HepG2 (cell line): ENCODE measurements around the gene LHFPL2. TPM values are rescaled to one million over a fixed set of nuclear protein-coding genes. Genes with fewer than 3 reads are reported as not detected.
A peak's percentile ranks its signal among the peaks of the same experiment; 100 is the strongest.

Experiments
- CENPT ChIP-seq: sonication (generic); formaldehyde crosslinking; IDR thresholded peaks from 2 replicates; pipeline ENCODE4 v1.8.0; 2022; ENCODE audit warnings: low read depth, mild to moderate bottlenecking, moderate library complexity, missing genetic modification reagents
- HDAC1 ChIP-seq: sonication (generic); formaldehyde crosslinking; IDR thresholded peaks from 2 replicates; pipeline ENCODE4 v1.5.1; 2020; ENCODE audit warnings: mild to moderate bottlenecking, missing genetic modification reagents
- MED1 ChIP-seq: sonication (generic); formaldehyde crosslinking; IDR thresholded peaks from 2 replicates; pipeline ENCODE4 v1.4.0; 2020; ENCODE audit warnings: missing genetic modification reagents
- MYNN ChIP-seq: sonication (generic); formaldehyde crosslinking; IDR thresholded peaks from 2 replicates; pipeline ENCODE4 v1.4.0; 2020; ENCODE audit warnings: mild to moderate bottlenecking, low read depth, missing genetic modification reagents
- NR2F2 ChIP-seq: IDR thresholded peaks from 2 replicates; pipeline ENCODE4 v1.6.1; 2012; ENCODE audit warnings: low read depth, inconsistent platforms, borderline replicate concordance
- RARA ChIP-seq: IDR thresholded peaks from 2 replicates; pipeline ENCODE4 v1.6.1; 2016; ENCODE audit warnings: missing genetic modification reagents, missing compliant biosample characterization
- ZFY ChIP-seq: sonication (generic); formaldehyde crosslinking; IDR thresholded peaks from 2 replicates; pipeline ENCODE4 v1.4.0; 2020; ENCODE audit warnings: missing genetic modification reagents
- ZNF629 ChIP-seq: sonication (generic); formaldehyde crosslinking; conservative IDR thresholded peaks from 2 replicates; pipeline ENCODE4 v1.5.0; 2020; ENCODE audit warnings: missing genetic modification reagents
- polyA plus RNA-seq, 8 experiments: library from polyadenylated mRNA; depleted of rRNA in 3 of 8; stranded (reverse) in 7 of 8; unstranded in 1 of 8; fragments of >200 nt; fragmentation: Illumina TruSeq in 4 of 8; extraction: Trizol in 4 of 8; gene quantifications; 2 replicates each; pipeline versions ENCODE4 v1.2.1 to v1.2.3, GENCODE V29; 2011 to 2016; ENCODE audit warnings: low read depth in 4 of 8, missing spikeins in 1 of 8, mixed read lengths in 1 of 8; ENCODE audit not compliant: insufficient read depth in 1 of 8
- total RNA-seq, 5 experiments: library from RNA; depleted of rRNA; stranded (reverse); fragments of >200 nt; fragmentation: Illumina TruSeq; extraction: Trizol; gene quantifications; 2 replicates each; pipeline ENCODE4 v1.2.3, GENCODE V29; 2016; ENCODE audit warnings: low read depth in 1 of 5
- TF ChIP-seq, protein P1 (sequence below): sonication (generic); formaldehyde crosslinking; IDR thresholded peaks from 2 replicates; pipeline ENCODE4 v1.5.1; 2020; ENCODE audit warnings: mild to moderate bottlenecking, missing genetic modification reagents
- TF ChIP-seq, protein P2 (sequence below): sonication (generic); formaldehyde crosslinking; IDR thresholded peaks from 2 replicates; pipeline ENCODE4 v1.8.0; 2022; ENCODE audit warnings: mild to moderate bottlenecking, missing genetic modification reagents
- TF ChIP-seq, protein P3 (sequence below): sonication (generic); formaldehyde crosslinking; IDR thresholded peaks from 2 replicates; pipeline ENCODE4 v1.4.0; 2020; ENCODE audit warnings: mild to moderate bottlenecking, missing genetic modification reagents
- TF ChIP-seq, protein P4 (sequence below): sonication (generic); formaldehyde crosslinking; IDR thresholded peaks from 2 replicates; pipeline ENCODE4 v1.9.0; 2021; ENCODE audit warnings: missing genetic modification reagents, borderline replicate concordance
- TF ChIP-seq, protein P5 (sequence below): sonication (generic); formaldehyde crosslinking; IDR thresholded peaks from 2 replicates; pipeline ENCODE4 v1.4.0; 2020; ENCODE audit warnings: missing genetic modification reagents, borderline replicate concordance
- TF ChIP-seq, protein P6 (sequence below): sonication (generic); formaldehyde crosslinking; conservative IDR thresholded peaks from 2 replicates; pipeline ENCODE4 v1.4.0; 2020; ENCODE audit warnings: mild to moderate bottlenecking, missing genetic modification reagents, moderate library complexity

Gene LHFPL2
- total and polyA plus RNA-seq, 2 of the 13 experiments (the other 11 are each of a cell fraction or from before 2014, with no cell fraction given), result 6.0 to 20.0 TPM

DNA sequence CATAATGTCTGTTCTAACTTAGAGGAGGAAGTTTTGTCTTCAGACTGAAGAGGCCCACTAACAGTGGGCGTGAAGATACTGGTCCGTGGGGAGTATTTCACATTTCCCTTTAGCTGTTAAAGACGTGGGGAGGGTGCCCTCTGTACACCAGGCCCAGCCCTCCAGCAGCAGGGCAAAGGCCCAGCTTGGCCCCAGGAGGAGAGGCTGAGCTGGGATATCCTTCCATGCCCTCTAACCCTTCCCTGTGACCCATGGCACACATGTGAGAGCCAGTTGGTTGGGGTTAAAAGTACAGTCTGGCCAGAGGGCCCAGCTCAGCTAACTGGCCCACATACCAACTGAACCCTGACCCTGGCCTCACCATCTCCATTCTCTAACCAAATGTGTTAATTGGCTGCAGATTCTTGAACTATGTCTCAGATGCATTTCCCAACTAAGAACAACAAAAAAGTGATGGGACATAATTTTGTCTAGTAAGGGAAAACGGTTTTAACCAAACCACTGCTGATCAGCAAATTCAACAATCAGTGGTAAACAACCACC is 74.4 kb downstream of the LHFPL2 start (continued):
- TF ChIP-seq, protein P1, sequence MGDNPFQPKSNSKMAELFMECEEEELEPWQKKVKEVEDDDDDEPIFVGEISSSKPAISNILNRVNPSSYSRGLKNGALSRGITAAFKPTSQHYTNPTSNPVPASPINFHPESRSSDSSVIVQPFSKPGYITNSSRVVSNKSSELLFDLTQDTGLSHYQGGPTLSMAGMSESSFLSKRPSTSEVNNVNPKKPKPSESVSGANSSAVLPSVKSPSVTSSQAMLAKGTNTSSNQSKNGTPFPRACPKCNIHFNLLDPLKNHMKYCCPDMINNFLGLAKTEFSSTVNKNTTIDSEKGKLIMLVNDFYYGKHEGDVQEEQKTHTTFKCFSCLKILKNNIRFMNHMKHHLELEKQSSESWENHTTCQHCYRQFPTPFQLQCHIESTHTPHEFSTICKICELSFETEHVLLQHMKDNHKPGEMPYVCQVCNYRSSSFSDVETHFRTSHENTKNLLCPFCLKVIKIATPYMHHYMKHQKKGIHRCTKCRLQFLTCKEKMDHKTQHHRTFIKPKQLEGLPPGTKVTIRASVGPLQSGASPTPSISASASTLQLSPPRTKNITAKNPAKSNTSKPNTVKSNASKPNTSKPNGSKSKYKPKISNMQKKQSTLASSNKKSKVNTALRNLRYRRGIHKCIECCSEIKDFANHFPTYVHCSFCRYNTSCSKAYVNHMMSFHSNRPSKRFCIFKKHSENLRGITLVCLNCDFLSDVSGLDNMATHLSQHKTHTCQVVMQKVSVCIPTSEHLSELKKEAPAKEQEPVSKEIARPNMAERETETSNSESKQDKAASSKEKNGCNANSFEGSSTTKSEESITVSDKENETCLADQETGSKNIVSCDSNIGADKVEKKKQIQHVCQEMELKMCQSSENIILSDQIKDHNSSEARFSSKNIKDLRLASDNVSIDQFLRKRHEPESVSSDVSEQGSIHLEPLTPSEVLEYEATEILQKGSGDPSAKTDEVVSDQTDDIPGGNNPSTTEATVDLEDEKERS (CRISPR knock-in tag), result no peak
- TF ChIP-seq ZNF629 (CRISPR knock-in tag) (0 out of 2 replicates have a peak, but pooled peaks have one; percentile 6), CENPT (CRISPR knock-in tag) (no peak), RARA (CRISPR knock-in tag) (peak; percentile 94), HDAC1 (CRISPR knock-in tag) (peak; percentile 18; the same call in 1 of the 2 replicates), MYNN (CRISPR knock-in tag) (no peak), MED1 (CRISPR knock-in tag) (peak; percentile 37; the same call in 1 of the 2 replicates), NR2F2 (peak; percentile 67), ZFY (CRISPR knock-in tag) (0 out of 2 replicates have a peak, but pooled peaks have one; percentile 17)
- TF ChIP-seq, protein P2, sequence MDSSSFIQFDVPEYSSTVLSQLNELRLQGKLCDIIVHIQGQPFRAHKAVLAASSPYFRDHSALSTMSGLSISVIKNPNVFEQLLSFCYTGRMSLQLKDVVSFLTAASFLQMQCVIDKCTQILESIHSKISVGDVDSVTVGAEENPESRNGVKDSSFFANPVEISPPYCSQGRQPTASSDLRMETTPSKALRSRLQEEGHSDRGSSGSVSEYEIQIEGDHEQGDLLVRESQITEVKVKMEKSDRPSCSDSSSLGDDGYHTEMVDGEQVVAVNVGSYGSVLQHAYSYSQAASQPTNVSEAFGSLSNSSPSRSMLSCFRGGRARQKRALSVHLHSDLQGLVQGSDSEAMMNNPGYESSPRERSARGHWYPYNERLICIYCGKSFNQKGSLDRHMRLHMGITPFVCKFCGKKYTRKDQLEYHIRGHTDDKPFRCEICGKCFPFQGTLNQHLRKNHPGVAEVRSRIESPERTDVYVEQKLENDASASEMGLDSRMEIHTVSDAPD (CRISPR knock-in tag), result no peak
- TF ChIP-seq, protein P3, sequence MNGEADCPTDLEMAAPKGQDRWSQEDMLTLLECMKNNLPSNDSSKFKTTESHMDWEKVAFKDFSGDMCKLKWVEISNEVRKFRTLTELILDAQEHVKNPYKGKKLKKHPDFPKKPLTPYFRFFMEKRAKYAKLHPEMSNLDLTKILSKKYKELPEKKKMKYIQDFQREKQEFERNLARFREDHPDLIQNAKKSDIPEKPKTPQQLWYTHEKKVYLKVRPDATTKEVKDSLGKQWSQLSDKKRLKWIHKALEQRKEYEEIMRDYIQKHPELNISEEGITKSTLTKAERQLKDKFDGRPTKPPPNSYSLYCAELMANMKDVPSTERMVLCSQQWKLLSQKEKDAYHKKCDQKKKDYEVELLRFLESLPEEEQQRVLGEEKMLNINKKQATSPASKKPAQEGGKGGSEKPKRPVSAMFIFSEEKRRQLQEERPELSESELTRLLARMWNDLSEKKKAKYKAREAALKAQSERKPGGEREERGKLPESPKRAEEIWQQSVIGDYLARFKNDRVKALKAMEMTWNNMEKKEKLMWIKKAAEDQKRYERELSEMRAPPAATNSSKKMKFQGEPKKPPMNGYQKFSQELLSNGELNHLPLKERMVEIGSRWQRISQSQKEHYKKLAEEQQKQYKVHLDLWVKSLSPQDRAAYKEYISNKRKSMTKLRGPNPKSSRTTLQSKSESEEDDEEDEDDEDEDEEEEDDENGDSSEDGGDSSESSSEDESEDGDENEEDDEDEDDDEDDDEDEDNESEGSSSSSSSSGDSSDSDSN (CRISPR knock-in tag), result no peak
- TF ChIP-seq, protein P4, sequence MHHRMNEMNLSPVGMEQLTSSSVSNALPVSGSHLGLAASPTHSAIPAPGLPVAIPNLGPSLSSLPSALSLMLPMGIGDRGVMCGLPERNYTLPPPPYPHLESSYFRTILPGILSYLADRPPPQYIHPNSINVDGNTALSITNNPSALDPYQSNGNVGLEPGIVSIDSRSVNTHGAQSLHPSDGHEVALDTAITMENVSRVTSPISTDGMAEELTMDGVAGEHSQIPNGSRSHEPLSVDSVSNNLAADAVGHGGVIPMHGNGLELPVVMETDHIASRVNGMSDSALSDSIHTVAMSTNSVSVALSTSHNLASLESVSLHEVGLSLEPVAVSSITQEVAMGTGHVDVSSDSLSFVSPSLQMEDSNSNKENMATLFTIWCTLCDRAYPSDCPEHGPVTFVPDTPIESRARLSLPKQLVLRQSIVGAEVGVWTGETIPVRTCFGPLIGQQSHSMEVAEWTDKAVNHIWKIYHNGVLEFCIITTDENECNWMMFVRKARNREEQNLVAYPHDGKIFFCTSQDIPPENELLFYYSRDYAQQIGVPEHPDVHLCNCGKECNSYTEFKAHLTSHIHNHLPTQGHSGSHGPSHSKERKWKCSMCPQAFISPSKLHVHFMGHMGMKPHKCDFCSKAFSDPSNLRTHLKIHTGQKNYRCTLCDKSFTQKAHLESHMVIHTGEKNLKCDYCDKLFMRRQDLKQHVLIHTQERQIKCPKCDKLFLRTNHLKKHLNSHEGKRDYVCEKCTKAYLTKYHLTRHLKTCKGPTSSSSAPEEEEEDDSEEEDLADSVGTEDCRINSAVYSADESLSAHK, result no peak
- TF ChIP-seq, protein P5, sequence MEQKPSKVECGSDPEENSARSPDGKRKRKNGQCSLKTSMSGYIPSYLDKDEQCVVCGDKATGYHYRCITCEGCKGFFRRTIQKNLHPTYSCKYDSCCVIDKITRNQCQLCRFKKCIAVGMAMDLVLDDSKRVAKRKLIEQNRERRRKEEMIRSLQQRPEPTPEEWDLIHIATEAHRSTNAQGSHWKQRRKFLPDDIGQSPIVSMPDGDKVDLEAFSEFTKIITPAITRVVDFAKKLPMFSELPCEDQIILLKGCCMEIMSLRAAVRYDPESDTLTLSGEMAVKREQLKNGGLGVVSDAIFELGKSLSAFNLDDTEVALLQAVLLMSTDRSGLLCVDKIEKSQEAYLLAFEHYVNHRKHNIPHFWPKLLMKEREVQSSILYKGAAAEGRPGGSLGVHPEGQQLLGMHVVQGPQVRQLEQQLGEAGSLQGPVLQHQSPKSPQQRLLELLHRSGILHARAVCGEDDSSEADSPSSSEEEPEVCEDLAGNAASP (CRISPR knock-in tag), result peak; percentile 58; the same call in 1 of the 2 replicates
- TF ChIP-seq, protein P6, sequence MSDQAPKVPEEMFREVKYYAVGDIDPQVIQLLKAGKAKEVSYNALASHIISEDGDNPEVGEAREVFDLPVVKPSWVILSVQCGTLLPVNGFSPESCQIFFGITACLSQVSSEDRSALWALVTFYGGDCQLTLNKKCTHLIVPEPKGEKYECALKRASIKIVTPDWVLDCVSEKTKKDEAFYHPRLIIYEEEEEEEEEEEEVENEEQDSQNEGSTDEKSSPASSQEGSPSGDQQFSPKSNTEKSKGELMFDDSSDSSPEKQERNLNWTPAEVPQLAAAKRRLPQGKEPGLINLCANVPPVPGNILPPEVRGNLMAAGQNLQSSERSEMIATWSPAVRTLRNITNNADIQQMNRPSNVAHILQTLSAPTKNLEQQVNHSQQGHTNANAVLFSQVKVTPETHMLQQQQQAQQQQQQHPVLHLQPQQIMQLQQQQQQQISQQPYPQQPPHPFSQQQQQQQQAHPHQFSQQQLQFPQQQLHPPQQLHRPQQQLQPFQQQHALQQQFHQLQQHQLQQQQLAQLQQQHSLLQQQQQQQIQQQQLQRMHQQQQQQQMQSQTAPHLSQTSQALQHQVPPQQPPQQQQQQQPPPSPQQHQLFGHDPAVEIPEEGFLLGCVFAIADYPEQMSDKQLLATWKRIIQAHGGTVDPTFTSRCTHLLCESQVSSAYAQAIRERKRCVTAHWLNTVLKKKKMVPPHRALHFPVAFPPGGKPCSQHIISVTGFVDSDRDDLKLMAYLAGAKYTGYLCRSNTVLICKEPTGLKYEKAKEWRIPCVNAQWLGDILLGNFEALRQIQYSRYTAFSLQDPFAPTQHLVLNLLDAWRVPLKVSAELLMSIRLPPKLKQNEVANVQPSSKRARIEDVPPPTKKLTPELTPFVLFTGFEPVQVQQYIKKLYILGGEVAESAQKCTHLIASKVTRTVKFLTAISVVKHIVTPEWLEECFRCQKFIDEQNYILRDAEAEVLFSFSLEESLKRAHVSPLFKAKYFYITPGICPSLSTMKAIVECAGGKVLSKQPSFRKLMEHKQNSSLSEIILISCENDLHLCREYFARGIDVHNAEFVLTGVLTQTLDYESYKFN (CRISPR knock-in tag), result peak; percentile 60
